PFSK-1 (cell line): Measurements from ENCODE around the gene KIF14.

Experiments used
- FOXP2 ChIP-seq: optimal IDR thresholded peaks from 2 replicates; pipeline ENCODE3; 2011; ENCODE audit warnings: borderline replicate concordance, control low read depth, inconsistent platforms; ENCODE audit not compliant: insufficient read depth; ENCODE audit errors: extremely low read length, extremely low read depth
- POLR2AphosphoS5 ChIP-seq: IDR thresholded peaks from 2 replicates; pipeline ENCODE4 v1.6.1; 2012; ENCODE audit warnings: low read depth, mild to moderate bottlenecking, control low read depth, low read length, moderate library complexity
- REST ChIP-seq, 2 experiments: IDR thresholded peaks; 2 replicates each; pipeline versions ENCODE4 v1.6.1 to v1.8.0; 2011 to 2012; ENCODE audit warnings: low read depth in 2 of 2, low read length in 2 of 2, control low read depth in 1 of 2, inconsistent platforms in 1 of 2, mild to moderate bottlenecking in 1 of 2, moderate library complexity in 1 of 2; ENCODE audit not compliant: insufficient read depth in 1 of 2
- SIN3A ChIP-seq: IDR thresholded peaks from 2 replicates; pipeline ENCODE4 v1.6.1; 2012; ENCODE audit warnings: mild to moderate bottlenecking, low read length, moderate library complexity, borderline replicate concordance; ENCODE audit not compliant: insufficient read depth
- TAF1 ChIP-seq: IDR thresholded peaks from 2 replicates; pipeline ENCODE4 v1.6.1; 2012; ENCODE audit warnings: low read length, control low read depth, borderline replicate concordance; ENCODE audit not compliant: insufficient read depth

- no peak for TF ChIP-seq POLR2AphosphoS5
- TF ChIP-seq REST (IDR thresholded peaks at IDR 0.05; ENCODE audit: insufficient read depth in 1 of 2, low read depth in 2 of 2, low read length in 2 of 2): no peak
- TF ChIP-seq TAF1: no peak
- TF ChIP-seq SIN3A: no peak
- no peak for TF ChIP-seq FOXP2
These were observed 99.8 kb downstream of the KIF14 start for GRCh38 chr1:200520735-200521134.
